K562 (cell line): ENCODE results near the gene ZFYVE26. TPM values are rescaled to one million over a fixed set of nuclear protein-coding genes. Genes with fewer than 3 reads are reported as not detected.

Experiments used
- BDP1 ChIP-seq: IDR thresholded peaks from 3 replicates; pipeline ENCODE4 v1.6.1; 2011; ENCODE audit not compliant: insufficient read length, insufficient read depth
- CCNT2 ChIP-seq: IDR thresholded peaks from 2 replicates; pipeline ENCODE4 v1.6.1; 2011; ENCODE audit warnings: borderline replicate concordance, low read depth, mild to moderate bottlenecking, moderate library complexity, mixed read lengths, low read length; ENCODE audit not compliant: insufficient read length; ENCODE audit errors: extremely low read depth
- EP400 ChIP-seq: fragments of 450-650 bp; IDR thresholded peaks from 2 replicates; pipeline ENCODE4 v1.6.1; 2017; ENCODE audit warnings: antibody characterized with exemption, mild to moderate bottlenecking, moderate library complexity
- FOS ChIP-seq: IDR thresholded peaks from 3 replicates; pipeline ENCODE4 v1.6.1; 2011; ENCODE audit not compliant: insufficient read length; ENCODE audit errors: extremely low read depth
- GATAD2B ChIP-seq: fragments of 450-650 bp; IDR thresholded peaks from 2 replicates; pipeline ENCODE4 v1.6.1; 2017; ENCODE audit warnings: mild to moderate bottlenecking, borderline replicate concordance
- HBP1 ChIP-seq: fragments of 450-650 bp; formaldehyde crosslinking; IDR thresholded peaks from 2 replicates; pipeline ENCODE4 v1.4.0; 2022; ENCODE audit warnings: missing genetic modification characterization
- HNRNPUL1 ChIP-seq: fragments of 200-400 bp; formaldehyde crosslinking; IDR thresholded peaks from 2 replicates; pipeline ENCODE4 v1.6.1; 2017; ENCODE audit warnings: low read length
- ILF3 ChIP-seq: fragments of 450-650 bp; IDR thresholded peaks from 2 replicates; pipeline ENCODE4 v1.6.1; 2018; ENCODE audit warnings: antibody characterized with exemption, mild to moderate bottlenecking, moderate library complexity, borderline replicate concordance
- L3MBTL2 ChIP-seq: fragments of 450-650 bp; IDR thresholded peaks from 2 replicates; pipeline ENCODE4 v1.6.1; 2016; ENCODE audit warnings: mild to moderate bottlenecking, moderate library complexity
- MEF2D ChIP-seq: conservative IDR thresholded peaks from 2 replicates; pipeline ENCODE4 v1.6.1; 2016; ENCODE audit warnings: low read depth, missing genetic modification characterization, missing compliant biosample characterization
- MTA3 ChIP-seq: fragments of 450-650 bp; formaldehyde crosslinking; IDR thresholded peaks from 2 replicates; pipeline ENCODE4 v1.6.1; 2017; ENCODE audit warnings: mild to moderate bottlenecking, borderline replicate concordance
- NFE2L1 ChIP-seq: fragments of 450-650 bp; IDR thresholded peaks from 2 replicates; pipeline ENCODE4 v1.6.1; 2016; ENCODE audit warnings: missing genetic modification characterization, low read depth, mild to moderate bottlenecking, missing compliant biosample characterization, moderate library complexity, borderline replicate concordance
- OTX1 ChIP-seq: fragments of 450-650 bp; formaldehyde crosslinking; IDR thresholded peaks from 2 replicates; pipeline ENCODE4 v1.4.0; 2022; ENCODE audit warnings: mild to moderate bottlenecking
- RBM15 ChIP-seq: fragments of 200-400 bp; formaldehyde crosslinking; IDR thresholded peaks from 2 replicates; pipeline ENCODE4 v1.6.1; 2018; ENCODE audit warnings: mild to moderate bottlenecking, low read length, moderate library complexity; ENCODE audit not compliant: insufficient read depth
- ZBTB12 ChIP-seq: fragments of 250-450 bp; sonication (Bioruptor Pico); IDR thresholded peaks from 2 replicates; pipeline ENCODE4 v1.4.0; 2020
- ZC3H11A ChIP-seq: IDR thresholded peaks from 2 replicates; pipeline ENCODE4 v1.6.1; 2012; ENCODE audit warnings: low read depth, low read length, improper control_type of control experiment
- ZNF316 ChIP-seq: fragments of 450-650 bp; IDR thresholded peaks from 2 replicates; pipeline ENCODE4 v1.6.1; 2016
- ZNF584 ChIP-seq: fragments of 200-800 bp; sonication (Bioruptor generic); IDR thresholded peaks from 2 replicates; pipeline ENCODE4 v1.6.1; 2016; ENCODE audit warnings: low read depth, mild to moderate bottlenecking, missing genetic modification characterization, missing compliant biosample characterization
- ZNF76 ChIP-seq: fragments of 250-450 bp; sonication (Bioruptor Pico); IDR thresholded peaks from 2 replicates; pipeline ENCODE4 v1.4.0; 2020; ENCODE audit warnings: mild to moderate bottlenecking, moderate library complexity, borderline replicate concordance
- polyA plus RNA-seq, 8 experiments: library from polyadenylated mRNA; depleted of rRNA in 4 of 8; stranded (reverse) in 5 of 8; unstranded in 3 of 8; fragments of >200 nt; fragmentation: Nextera tagmentation in 2 of 8; fragmentation: Illumina TruSeq in 1 of 8; extraction: Ambion mirVana in 2 of 8; extraction: Trizol in 1 of 8; gene quantifications; 2 replicates each; pipeline versions ENCODE4 v1.2.1 to v1.2.3, GENCODE V29; 2011 to 2014; ENCODE audit warnings: inconsistent platforms in 1 of 8, missing spikeins in 1 of 8
- total RNA-seq, 7 experiments: library from RNA; depleted of rRNA in 6 of 7; stranded (reverse); fragments of >200 nt in 6 of 7; fragmentation: Illumina TruSeq in 2 of 7; extraction: Trizol in 2 of 7; gene quantifications; 2 replicates each; pipeline versions ENCODE4 v1.2.1 to v1.2.3, GENCODE V29; 2011 to 2021; ENCODE audit warnings: low replicate concordance in 1 of 7
- TF ChIP-seq, protein P1 (sequence below): fragments of 450-650 bp; formaldehyde crosslinking; conservative IDR thresholded peaks from 2 replicates; pipeline ENCODE4 v1.4.0; 2022; ENCODE audit warnings: mild to moderate bottlenecking, missing genetic modification characterization
- TF ChIP-seq, protein P2 (sequence below), 2 experiments: fragments of 200-800 bp in 1 of 2; sonication (Bioruptor generic) in 1 of 2; sonication (generic) in 1 of 2; formaldehyde crosslinking in 1 of 2; IDR thresholded peaks in 1 of 2; conservative IDR thresholded peaks in 1 of 2; 2 replicates each; pipeline versions ENCODE4 v1.5.0 to v1.6.1; 2016 to 2020; ENCODE audit warnings: missing compliant biosample characterization in 1 of 2, missing genetic modification characterization in 1 of 2, missing genetic modification reagents in 1 of 2
- TF ChIP-seq, protein P3 (sequence below): sonication (generic); formaldehyde crosslinking; IDR thresholded peaks from 2 replicates; pipeline ENCODE4 v1.8.0; 2023; ENCODE audit warnings: mild to moderate bottlenecking, missing genetic modification reagents

ZFYVE26 gene
- total and polyA plus RNA-seq, 9 of the 15 experiments (the other 6 are each of a cell fraction or from before 2014, with no cell fraction given), result 0.32 to 9.1 (median 5.9) TPM

DNA sequence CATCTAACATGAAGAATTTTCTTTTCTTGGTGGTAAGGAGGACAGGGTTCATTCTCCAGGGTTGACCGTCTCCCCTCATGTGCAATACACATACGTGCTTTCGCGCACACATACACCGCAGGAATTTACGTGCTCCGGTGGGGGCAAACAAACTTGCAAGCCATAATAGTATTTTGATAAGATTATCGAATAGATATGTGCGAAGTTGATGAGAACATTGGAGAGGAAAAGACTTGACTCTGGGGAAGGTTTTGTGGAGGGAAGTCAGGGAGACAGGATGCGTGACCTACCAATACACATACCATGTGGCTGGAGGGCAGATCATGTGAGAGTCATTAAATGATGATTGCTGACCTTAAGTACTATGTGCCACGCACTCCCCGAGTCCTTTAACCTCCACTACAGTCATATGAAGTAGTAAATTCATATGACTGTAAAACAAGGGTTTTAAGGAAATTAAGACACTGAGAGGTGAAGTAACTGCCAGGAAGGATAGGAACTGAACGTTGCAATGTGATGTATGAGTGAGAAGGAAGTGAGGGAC, 4.1 kb upstream of the ZFYVE26 start (continued):
- TF ChIP-seq GATAD2B (no peak), MEF2D (tag) (no peak), EP400 (peak; percentile 10; the same call in 1 of the 2 replicates), ZBTB12 (CRISPR knock-in tag) (no peak), BDP1 (no peak), MTA3 (no peak), ZNF316 (no peak), ZNF584 (CRISPR knock-in tag) (no peak), HBP1 (no peak), ZC3H11A (no peak), FOS (no peak), OTX1 (CRISPR knock-in tag) (no peak), RBM15 (no peak), HNRNPUL1 (no peak), CCNT2 (no peak), ZNF76 (CRISPR knock-in tag) (no peak), ILF3 (no peak), NFE2L1 (no peak), L3MBTL2 (0 out of 2 replicates have a peak, but pooled peaks have one; percentile 13)
- TF ChIP-seq, protein P1, sequence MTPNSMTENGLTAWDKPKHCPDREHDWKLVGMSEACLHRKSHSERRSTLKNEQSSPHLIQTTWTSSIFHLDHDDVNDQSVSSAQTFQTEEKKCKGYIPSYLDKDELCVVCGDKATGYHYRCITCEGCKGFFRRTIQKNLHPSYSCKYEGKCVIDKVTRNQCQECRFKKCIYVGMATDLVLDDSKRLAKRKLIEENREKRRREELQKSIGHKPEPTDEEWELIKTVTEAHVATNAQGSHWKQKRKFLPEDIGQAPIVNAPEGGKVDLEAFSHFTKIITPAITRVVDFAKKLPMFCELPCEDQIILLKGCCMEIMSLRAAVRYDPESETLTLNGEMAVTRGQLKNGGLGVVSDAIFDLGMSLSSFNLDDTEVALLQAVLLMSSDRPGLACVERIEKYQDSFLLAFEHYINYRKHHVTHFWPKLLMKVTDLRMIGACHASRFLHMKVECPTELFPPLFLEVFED (CRISPR knock-in tag), result no peak
- TF ChIP-seq, protein P2, sequence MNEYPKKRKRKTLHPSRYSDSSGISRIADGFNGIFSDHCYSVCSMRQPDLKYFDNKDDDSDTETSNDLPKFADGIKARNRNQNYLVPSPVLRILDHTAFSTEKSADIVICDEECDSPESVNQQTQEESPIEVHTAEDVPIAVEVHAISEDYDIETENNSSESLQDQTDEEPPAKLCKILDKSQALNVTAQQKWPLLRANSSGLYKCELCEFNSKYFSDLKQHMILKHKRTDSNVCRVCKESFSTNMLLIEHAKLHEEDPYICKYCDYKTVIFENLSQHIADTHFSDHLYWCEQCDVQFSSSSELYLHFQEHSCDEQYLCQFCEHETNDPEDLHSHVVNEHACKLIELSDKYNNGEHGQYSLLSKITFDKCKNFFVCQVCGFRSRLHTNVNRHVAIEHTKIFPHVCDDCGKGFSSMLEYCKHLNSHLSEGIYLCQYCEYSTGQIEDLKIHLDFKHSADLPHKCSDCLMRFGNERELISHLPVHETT (CRISPR knock-in tag; conservative IDR thresholded peaks at IDR 0.05 in 1 of 2, IDR thresholded peaks at IDR 0.05 in 1 of 2), result no peak
- TF ChIP-seq, protein P3, sequence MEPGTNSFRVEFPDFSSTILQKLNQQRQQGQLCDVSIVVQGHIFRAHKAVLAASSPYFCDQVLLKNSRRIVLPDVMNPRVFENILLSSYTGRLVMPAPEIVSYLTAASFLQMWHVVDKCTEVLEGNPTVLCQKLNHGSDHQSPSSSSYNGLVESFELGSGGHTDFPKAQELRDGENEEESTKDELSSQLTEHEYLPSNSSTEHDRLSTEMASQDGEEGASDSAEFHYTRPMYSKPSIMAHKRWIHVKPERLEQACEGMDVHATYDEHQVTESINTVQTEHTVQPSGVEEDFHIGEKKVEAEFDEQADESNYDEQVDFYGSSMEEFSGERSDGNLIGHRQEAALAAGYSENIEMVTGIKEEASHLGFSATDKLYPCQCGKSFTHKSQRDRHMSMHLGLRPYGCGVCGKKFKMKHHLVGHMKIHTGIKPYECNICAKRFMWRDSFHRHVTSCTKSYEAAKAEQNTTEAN (CRISPR knock-in tag), result no peak
